Measurements from ENCODE around the gene CTIF.

Gene CTIF

DNA sequence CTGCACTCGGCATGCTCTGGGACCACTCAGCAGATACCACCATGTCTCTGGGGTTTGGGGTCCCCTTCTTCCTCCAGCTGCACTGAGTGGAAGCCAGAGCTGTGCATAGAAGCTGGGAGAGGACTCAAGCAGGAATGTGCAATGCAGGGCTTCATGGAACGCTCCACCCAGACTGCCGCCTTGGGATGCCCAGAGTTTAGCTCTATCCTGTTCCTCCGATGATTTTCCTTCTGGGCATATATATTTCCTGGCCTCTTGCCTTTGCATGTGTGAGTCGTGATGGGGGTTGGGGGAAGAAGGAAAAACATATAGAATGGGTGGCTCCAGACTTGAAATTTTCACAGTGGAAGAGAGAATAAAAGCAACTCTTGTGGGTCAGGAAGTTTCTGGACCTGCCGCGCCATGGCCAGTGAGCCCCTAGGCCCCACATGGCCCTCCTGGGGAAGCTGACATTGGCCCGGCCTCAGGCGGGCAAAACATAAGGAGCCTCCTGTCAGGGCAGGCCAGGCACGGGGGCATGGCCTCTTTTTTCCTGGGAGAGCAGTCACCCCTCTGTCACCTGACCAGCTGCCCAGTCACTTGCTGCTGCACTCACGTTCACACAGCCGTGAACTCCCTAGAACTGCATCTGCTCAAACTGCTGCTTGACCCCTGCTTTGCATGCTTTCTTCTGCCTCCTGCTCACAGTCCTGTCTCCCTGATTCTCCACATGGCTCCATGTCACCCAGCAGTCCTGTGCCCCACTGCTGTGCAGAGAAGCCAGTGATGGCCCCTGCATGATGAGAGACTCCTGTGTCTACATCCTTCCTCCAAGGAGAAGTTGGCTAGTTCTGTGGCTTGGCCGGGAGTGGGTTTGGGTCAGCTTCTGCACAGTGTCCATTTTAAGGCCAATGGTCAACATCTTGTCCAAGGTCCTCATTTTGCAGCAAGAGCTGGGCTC, 197.8 kb downstream of the CTIF start:
- no peak for DNase-seq

- no peak for DNase-seq
Measured at GRCh38 chr18:48739266-48740067, 200.6 kb downstream of the CTIF start.

- no peak for DNase-seq
Measured at GRCh38 chr18:48740068-48740440, 201.2 kb downstream of the CTIF start.

GRCh38 chr18:48740851-48741485, 202.1 kb downstream of the CTIF start:
- DNase-seq, result no peak

- DNase-seq, result no peak
Measured at GRCh38 chr18:48741866-48742265, 203.0 kb downstream of the CTIF start.

GRCh38 chr18:48742304-48742703, 203.5 kb downstream of the CTIF start:
- no peak for DNase-seq

DNA sequence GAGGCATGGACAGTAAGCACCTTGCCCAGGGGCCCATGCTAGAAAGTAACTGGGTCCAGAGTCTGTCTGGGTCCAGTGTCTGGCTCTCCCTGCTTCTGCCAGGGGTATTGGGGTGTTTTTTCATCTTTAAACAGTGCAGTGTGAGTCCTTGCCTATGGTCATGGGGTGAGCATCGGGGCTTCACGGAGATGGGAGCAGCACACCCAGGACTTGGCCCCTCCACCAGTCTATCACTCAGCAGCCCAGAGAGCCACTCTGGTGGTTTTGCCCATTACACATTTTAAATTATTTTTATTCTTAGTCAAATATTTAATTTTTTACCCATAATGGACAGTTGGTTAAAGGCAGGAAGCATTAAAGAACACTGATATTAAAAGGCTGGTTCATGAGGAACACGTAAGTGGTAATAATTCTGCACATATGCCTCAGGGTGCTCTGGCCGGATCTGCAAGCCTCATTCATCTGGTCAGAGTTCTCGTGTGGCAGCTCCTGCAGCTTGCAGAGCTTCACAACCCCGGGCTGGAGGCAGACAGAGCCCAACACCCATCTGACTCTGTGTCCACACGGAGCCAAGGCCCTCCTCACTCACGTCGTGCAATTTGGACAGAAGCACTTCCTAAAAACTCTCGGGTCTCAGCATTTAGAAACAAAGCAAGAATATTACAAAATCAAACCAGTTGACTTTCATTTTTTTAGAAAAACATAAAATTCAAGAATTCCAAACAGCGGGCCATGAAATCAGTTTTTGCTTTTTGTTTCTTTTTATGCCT, 204.1 kb downstream of the CTIF start:
- no peak for DNase-seq

DNA sequence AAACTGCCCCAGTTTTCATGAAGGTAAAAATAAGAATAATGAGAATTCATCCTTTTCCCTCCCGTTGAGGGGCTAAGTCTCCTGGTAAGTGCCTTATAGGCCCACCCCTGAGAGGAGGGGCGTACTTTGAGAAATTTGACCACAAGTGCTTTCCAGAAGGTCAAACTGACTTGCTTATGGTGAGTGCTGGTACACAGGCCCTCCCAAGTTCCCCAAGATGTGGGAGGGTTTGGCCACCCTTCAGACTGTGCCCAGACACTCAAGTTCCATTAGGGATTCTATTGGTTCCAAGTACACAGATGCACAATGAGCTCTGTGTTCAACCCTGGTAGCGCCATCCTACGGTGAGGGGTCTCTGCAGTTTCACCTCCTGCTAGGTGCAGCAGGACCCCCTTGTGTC, 205.1 kb downstream of the CTIF start:
- DNase-seq, result no peak

GRCh38 chr18:48745293-48745692, 206.5 kb downstream of the CTIF start:
- DNase-seq, result no peak

DNA sequence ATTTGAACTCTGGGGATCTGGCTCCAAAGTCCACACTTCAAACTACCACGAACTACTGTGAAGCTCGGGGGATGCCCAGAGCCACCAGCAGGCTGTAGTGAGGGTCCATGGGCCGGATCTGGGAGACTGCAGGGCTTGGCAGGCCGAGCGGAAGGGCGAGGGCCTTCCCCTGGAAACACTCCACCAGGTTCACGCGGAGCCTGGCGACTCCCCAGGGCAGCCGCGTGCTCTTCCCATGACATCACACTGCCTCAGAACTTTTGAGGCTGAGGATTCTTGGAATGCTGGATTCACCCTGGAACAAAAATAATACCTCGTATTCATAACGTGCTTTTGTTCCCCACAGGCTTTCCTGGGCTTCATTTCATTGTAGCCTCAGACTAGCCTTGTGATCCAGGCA, 210.9 kb downstream of the CTIF start:
- DNase-seq, result no peak

GRCh38 chr18:48750485-48751175, 211.8 kb downstream of the CTIF start:
- DNase-seq, result no peak

DNA sequence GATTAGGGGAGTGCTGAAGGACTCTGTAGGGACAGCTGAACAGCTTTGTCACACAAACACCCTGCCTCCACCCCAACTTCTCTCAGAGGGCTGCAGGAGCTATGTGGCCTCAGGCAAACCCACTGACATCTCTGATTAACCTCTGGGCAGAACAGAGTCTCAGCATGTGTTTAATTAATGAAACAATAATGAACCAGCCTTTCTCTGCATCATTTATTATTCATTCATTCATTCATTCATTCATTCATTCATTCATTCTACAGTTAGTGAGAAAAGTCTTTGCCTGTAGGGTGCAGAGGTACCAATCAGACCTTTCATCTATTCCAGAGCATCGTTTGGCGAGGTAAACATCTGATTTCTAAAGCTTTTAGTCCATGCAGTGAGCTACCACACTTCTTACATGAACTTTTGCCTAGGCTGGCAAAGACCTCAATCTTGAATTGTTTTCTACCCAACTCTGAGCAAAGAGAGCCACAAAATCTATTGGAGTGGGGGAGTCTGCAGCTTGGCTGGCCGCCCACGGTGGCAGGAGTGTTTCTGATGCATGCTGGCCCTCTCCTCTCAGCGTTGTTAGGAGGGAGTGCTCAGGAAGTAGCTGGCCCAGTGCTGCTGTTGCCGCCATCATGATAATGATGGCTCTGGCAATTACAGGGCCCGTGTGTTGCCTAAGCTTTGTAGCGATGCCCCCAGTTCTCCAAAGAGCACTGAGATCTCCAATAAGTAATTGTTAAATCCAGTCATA, 213.1 kb downstream of the CTIF start:
- DNase-seq, result no peak

DNA sequence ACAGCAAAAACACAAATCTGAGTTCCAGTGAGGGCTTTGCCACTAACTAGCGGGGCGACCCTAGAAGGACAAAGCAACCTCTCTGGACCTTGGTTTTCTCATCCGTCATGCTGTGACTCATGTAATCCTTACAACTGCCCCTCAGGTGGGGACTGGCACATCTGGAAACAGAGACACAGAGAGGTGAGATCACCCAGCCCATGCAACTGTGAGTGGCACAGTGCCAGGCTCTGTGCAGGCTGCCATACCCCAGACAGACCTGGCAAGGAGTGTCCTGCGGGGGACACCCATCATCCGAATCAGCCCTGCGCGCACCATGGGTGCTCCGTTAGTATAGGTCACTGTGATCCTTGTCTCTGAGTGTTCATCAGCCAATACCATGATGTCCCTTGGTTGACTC, 213.6 kb downstream of the CTIF start:
- no peak for DNase-seq

DNA sequence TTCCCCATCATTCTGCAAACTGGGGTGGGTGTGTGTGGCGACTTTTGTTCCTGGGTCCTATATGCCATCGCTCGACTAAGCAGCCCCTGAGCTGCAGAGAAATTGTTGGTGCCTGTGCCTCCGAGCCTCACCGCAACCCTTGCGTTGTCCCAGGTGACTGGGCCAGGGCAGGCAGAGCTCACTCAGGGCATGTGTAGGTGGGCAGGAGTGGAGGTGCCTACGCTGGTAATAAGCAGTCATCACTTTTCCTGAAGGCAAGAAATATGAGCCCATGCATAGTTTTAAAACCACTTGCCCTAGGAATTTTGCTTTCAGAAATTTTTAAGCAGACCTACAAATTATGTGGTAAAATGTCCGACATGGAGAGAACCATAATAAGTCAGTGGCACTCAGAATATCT, 214.1 kb downstream of the CTIF start:
- DNase-seq, result no peak

DNA sequence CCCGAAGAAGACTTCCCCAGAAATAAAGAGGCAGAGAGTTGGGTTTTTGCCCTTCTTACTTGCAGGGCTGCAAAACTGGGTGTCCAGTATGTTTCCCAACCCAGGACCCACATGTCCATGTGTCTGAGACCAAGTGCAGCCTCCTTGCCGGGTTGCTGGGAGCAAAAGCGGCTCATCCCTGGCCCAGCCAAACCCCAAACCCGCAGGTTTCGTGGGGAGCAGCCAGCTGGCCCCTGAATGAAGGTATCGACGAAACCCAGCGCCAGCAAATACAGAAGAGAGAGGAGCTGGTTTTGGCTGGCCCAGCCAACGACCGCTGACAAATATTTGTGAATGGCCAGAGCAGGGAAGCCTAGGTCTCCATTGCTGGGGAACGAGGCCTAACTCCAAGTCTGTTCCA, 214.9 kb downstream of the CTIF start:
- no peak for DNase-seq

- no peak for DNase-seq
Measured at GRCh38 chr18:48754559-48754958, 215.7 kb downstream of the CTIF start.

GRCh38 chr18:48754993-48755473, 216.2 kb downstream of the CTIF start:
- no peak for DNase-seq

DNA sequence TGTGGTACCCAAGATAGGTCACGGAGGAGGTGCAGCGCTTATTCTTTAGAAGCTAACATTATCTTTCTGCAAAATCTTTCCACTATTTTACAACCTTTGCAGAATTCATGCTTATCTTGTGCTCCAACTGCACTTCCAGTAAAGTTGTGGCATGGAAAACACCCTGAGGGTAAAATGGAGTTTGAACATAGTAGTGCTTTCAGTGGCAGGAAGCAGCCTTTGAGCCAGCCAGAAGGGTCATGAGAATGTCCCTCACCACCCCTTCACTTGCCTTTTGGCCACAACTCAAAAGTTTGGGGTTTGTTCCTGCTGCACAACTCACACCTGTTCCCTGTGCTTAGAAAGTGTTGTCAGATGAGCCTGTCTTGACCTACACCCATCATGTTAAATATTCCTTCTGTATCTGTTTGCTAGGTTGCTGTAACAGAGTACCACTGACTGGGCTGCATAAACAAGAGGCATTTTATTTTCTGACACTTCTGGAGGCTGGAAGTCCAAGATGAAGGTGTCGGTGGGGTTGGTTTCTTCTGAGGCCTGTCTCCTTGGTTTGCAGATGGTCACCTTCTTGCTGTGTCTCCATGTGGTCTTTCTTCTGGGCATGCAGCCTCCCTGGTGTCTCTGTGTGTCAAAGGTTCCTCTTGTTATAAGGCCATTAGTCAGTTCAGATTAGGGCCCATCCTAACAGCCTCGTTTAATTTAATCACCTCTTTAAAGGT, 217.8 kb downstream of the CTIF start:
- no peak for DNase-seq

- no peak for DNase-seq
Measured at GRCh38 chr18:48757367-48757766, 218.5 kb downstream of the CTIF start.

DNA sequence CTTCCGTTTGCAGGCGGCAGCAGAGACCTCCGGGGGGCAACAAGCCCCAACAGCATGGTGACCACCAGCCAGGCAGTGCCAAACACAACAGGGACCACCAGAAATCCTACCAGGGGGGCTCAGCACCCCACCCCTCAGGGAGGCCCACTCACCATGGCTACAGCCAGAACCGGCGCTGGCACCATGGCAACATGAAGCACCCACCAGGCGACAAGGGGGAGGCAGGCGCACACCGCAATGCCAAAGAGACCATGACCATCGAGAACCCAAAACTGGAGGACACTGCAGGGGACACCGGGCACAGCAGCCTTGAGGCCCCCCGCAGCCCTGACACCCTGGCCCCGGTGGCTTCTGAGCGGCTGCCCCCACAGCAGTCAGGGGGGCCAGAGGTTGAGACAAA, 219.1 kb downstream of the CTIF start:
- no peak for DNase-seq

DNA sequence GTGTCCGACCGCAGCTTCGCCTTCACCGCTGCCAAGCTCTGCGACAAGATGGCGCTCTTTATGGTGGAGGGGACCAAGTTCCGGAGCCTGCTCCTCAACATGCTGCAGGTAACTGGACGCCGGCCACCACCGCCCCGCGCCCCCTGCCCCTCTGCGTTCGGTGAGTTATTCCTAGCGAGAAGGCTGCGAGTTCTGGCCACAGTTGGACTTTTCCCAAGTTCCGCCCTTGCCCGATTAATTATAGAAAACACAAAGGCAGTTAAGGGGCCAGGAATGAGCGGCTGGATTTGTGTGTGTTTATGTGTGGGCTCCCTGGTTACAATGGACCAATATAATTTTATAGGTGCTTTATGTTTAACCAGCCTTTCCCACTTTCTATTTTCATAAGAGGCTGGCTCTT, 222.8 kb downstream of the CTIF start:
- DNase-seq, result no peak

Data from GOT3 (cell line).